A549 (cell line): Measurements from ENCODE around the gene RAD51B. TPM values are rescaled to one million over a fixed set of nuclear protein-coding genes. Genes with fewer than 3 reads are reported as not detected.

Experiments
- ATAC-seq, 2 experiments: fragments of 200-7000 bp in 1 of 2; fragments of >200 bp in 1 of 2; cut with Nextera tagmentation in 1 of 2; cut with Tn5 transposase in 1 of 2; 3 replicates each; pipeline versions ENCODE4 v1.8.0 to v1.9.1; 2018 to 2020; ENCODE audit warnings: mild to moderate bottlenecking in 1 of 2, moderate library complexity in 1 of 2
- CTCF ChIA-PET: fragments of 300-600 bp; sonication (Branson Sonifier 250); formaldehyde crosslinking; extraction: SDS; loops from one replicate; lab custom pipeline; 2021; ENCODE audit warnings: antibody characterized with exemption, inconsistent platforms; lab: Yijun Ruan, JAX
- POLR2A ChIA-PET: fragments of 350-600 bp; formaldehyde crosslinking; extraction: SDS; loops from one replicate; lab custom pipeline; 2021; ENCODE audit warnings: antibody characterized with exemption, inconsistent platforms; lab: Yijun Ruan, JAX
- DNase-seq, 2 experiments: peaks; one replicate each; pipeline versions ENCODE4 v3.0.0 to v3.0.0-alpha.2; 2011 to 2016; ENCODE audit warnings: low read depth in 1 of 2, low spot score in 1 of 2
- FAIRE-seq: peaks from 2 replicates; lab custom pipeline; 2011; peaks lifted over from hg19 to GRCh38; lab: Jason Lieb, UNC
- H3K27ac ChIP-seq, 2 experiments: fragments of >200 bp; sonication (Bioruptor Twin); formaldehyde crosslinking; 3 replicates each; pipeline ENCODE4 v1.5.1; 2016 to 2017
- H3K4me1 ChIP-seq: fragments of >200 bp; sonication (Bioruptor Twin); formaldehyde crosslinking; 3 replicates; pipeline ENCODE4 v1.6.1; 2016
- H3K4me2 ChIP-seq: fragments of >200 bp; sonication (Bioruptor Twin); formaldehyde crosslinking; 3 replicates; pipeline ENCODE4 v1.6.1; 2016
- H3K4me3 ChIP-seq: fragments of >200 bp; sonication (Bioruptor Twin); formaldehyde crosslinking; 3 replicates; pipeline ENCODE4 v1.5.1; 2016
- H3K9me3 ChIP-seq: fragments of >200 bp; sonication (Bioruptor Twin); formaldehyde crosslinking; 3 replicates; pipeline ENCODE4 v1.6.1; 2016
- ATOH8 ChIP-seq: fragments of 250-450 bp; sonication (Bioruptor Pico); IDR thresholded peaks from 2 replicates; pipeline ENCODE4 v1.5.0; 2020; ENCODE audit warnings: low read depth, mild to moderate bottlenecking, moderate library complexity
- CHD4 ChIP-seq: fragments of 200-600 bp; sonication (generic); IDR thresholded peaks from 2 replicates; pipeline ENCODE4 v1.6.1; 2016; ENCODE audit warnings: antibody characterized with exemption, mild to moderate bottlenecking, borderline replicate concordance
- E2F6 ChIP-seq: IDR thresholded peaks from 2 replicates; pipeline ENCODE4 v1.6.1; 2012; ENCODE audit warnings: low read depth, borderline replicate concordance
- EHMT2 ChIP-seq: fragments of 200-600 bp; sonication (generic); IDR thresholded peaks from 2 replicates; pipeline ENCODE4 v1.6.1; 2016; ENCODE audit warnings: antibody characterized with exemption, low read depth, mild to moderate bottlenecking, moderate library complexity
- FOSL2 ChIP-seq, 2 experiments: fragments of 450-650 bp in 1 of 2; fragments of >200 bp in 1 of 2; sonication (Bioruptor Twin) in 1 of 2; formaldehyde crosslinking; IDR thresholded peaks; 2 replicates each; pipeline versions ENCODE4 v1.5.0 to v1.6.1; 2016 to 2020; ENCODE audit warnings: mild to moderate bottlenecking in 1 of 2, moderate library complexity in 1 of 2
- GATA3 ChIP-seq: IDR thresholded peaks from 2 replicates; pipeline ENCODE4 v1.6.1; 2012; ENCODE audit warnings: borderline replicate concordance
- HMGXB4 ChIP-seq: fragments of 250-450 bp; sonication (Bioruptor Pico); IDR thresholded peaks from 2 replicates; pipeline ENCODE4 v1.5.0; 2021; ENCODE audit warnings: mild to moderate bottlenecking, moderate library complexity, borderline replicate concordance
- HOXA7 ChIP-seq: fragments of 250-450 bp; sonication (Bioruptor Pico); IDR thresholded peaks from 2 replicates; pipeline ENCODE4 v1.5.0; 2020; ENCODE audit warnings: mild to moderate bottlenecking, moderate library complexity
- HOXB13 ChIP-seq: fragments of 250-450 bp; sonication (Bioruptor Pico); IDR thresholded peaks from 2 replicates; pipeline ENCODE4 v1.5.0; 2020; ENCODE audit warnings: low read depth, mild to moderate bottlenecking, moderate library complexity
- JUN ChIP-seq, 2 experiments: fragments of >200 bp; sonication (Bioruptor Twin); formaldehyde crosslinking; IDR thresholded peaks; 2 replicates in 1 of 2; 3 replicates in 1 of 2; pipeline ENCODE4 v1.6.1; 2016 to 2017
- MAFK ChIP-seq: fragments of 450-650 bp; IDR thresholded peaks from 2 replicates; pipeline ENCODE4 v1.6.1; 2014; ENCODE audit not compliant: partially characterized antibody
- NFE2L2 ChIP-seq: fragments of 150-350 bp; conservative IDR thresholded peaks from 2 replicates; pipeline ENCODE4 v1.6.1; 2014; ENCODE audit warnings: low read length
- RARB ChIP-seq: fragments of 250-450 bp; sonication (Bioruptor Pico); IDR thresholded peaks from 2 replicates; pipeline ENCODE4 v1.8.0; 2021; ENCODE audit warnings: mild to moderate bottlenecking, moderate library complexity
- REST ChIP-seq: fragments of 200-600 bp; sonication (generic); IDR thresholded peaks from 2 replicates; pipeline ENCODE4 v1.6.1; 2016; ENCODE audit warnings: antibody characterized with exemption, mild to moderate bottlenecking, moderate library complexity
- RNF2 ChIP-seq: fragments of 200-600 bp; sonication (generic); IDR thresholded peaks from 2 replicates; pipeline ENCODE4 v1.6.1; 2016; ENCODE audit warnings: low read depth, mild to moderate bottlenecking, antibody characterized with exemption, moderate library complexity, borderline replicate concordance
- SREBF2 ChIP-seq: fragments of 450-650 bp; IDR thresholded peaks from 2 replicates; pipeline ENCODE4 v1.6.1; 2014; ENCODE audit warnings: mild to moderate bottlenecking, moderate library complexity
- ZC3H11A ChIP-seq: fragments of 450-650 bp; IDR thresholded peaks from 2 replicates; pipeline ENCODE4 v1.6.1; 2014; ENCODE audit warnings: antibody characterized with exemption, mild to moderate bottlenecking
- polyA plus RNA-seq, 4 experiments: library from polyadenylated mRNA; depleted of rRNA in 3 of 4; stranded (reverse); fragments of >200 nt; fragmentation: RNase III in 1 of 4; extraction: RNeasy Plus Mini Kit Qiagen cat#74134 plus additional on column Dnase treatment in 1 of 4; gene quantifications; 2 replicates in 3 of 4; 3 replicates in 1 of 4; pipeline ENCODE4 v1.2.3, GENCODE V29; 2011 to 2017

The RAD51B gene
- polyA plus RNA-seq, 2 of the 4 experiments (the other 2 are of a cell fraction), result 7.2 to 10.8 TPM

GRCh38 chr14:68650404-68650994, 830.9 kb downstream of the RAD51B start:
- CTCF ChIA-PET, result interaction anchor here (1.1 kb wide), 1 partner anchor 322 kb away, joined by 3 read pairs; no protein-coding TSS in a partner anchor

More at GRCh38 chr14:68650404-68650994, 830.9 kb downstream of the RAD51B start:
- TF ChIP-seq ATOH8 (CRISPR knock-in tag), result no peak
- TF ChIP-seq HOXA7 (CRISPR knock-in tag), result no peak
- TF ChIP-seq FOSL2 (IDR thresholded peaks at IDR 0.05), result no peak
- TF ChIP-seq FOSL2 (CRISPR knock-in tag; IDR thresholded peaks at IDR 0.05), result no peak
- TF ChIP-seq EHMT2, result no peak
- TF ChIP-seq HOXB13 (CRISPR knock-in tag), result no peak
- TF ChIP-seq CHD4, result no peak
- no peak for TF ChIP-seq REST
- no peak for TF ChIP-seq ZC3H11A
- TF ChIP-seq RNF2, result no peak
- TF ChIP-seq JUN (IDR thresholded peaks at IDR 0.05), result no peak
- no peak for TF ChIP-seq HMGXB4 (CRISPR knock-in tag)
- no peak for TF ChIP-seq MAFK
- TF ChIP-seq GATA3, result no peak
- TF ChIP-seq NFE2L2, result no peak
- TF ChIP-seq SREBF2, result no peak
- no peak for TF ChIP-seq E2F6
- TF ChIP-seq RARB (CRISPR knock-in tag), result no peak
- no peak for DNase-seq
- ATAC-seq, result no peak
- H3K4me2 ChIP-seq, result no peak overlapping the region
- POLR2A ChIA-PET, result no interaction called here
- no peaks in the 10 kb centered on the region for H3K9me3 ChIP-seq
- FAIRE-seq, result no peak
- no peak overlapping the region for H3K4me3 ChIP-seq
- peaks cover 18% of the 10 kb centered on the region for H3K4me1 ChIP-seq
- H3K27ac ChIP-seq, result peak overlapping the region in 1 of 2 experiments; percentile 46; a peak in 3 of 6 replicates
